GM12892 (cell line): ENCODE results near the gene KAZALD1.

ENCODE experiments used
- POLR2A ChIP-seq: IDR thresholded peaks from 2 replicates; pipeline ENCODE4 v1.6.1; 2011; ENCODE audit warnings: low read depth, low read length, control low read depth
- POLR2AphosphoS5 ChIP-seq: IDR thresholded peaks from 2 replicates; pipeline ENCODE4 v1.6.1; 2011; ENCODE audit warnings: low read depth, low read length, control low read depth

GRCh38 chr10:101091546-101092290 is 29.9 kb downstream of the KAZALD1 start:
- TF ChIP-seq POLR2A (no peak), POLR2AphosphoS5 (no peak)
